ENCODE data around the gene TMEM59.

- TF ChIP-seq CTCF (IDR thresholded peaks at IDR 0.05 in 4 of 5, conservative IDR thresholded peaks at IDR 0.05 in 1 of 5) (no peak), POLR2A (IDR thresholded peaks at IDR 0.05) (no peak)
These were observed 41.5 kb downstream of the TMEM59 start for GRCh38 chr1:54011316-54012007.

All from gastrocnemius medialis (tissue), 4 donors.